HG03342 (cell line): ENCODE results near the gene TRAK1.
A peak's percentile ranks its signal among the peaks of the same experiment; 100 is the strongest.

Source experiments
- ATAC-seq: cut with Tn5 transposase; IDR thresholded peaks from one replicate; pipeline ENCODE4 v1.9.1; 2021; ENCODE audit warnings: mild to moderate bottlenecking, moderate library complexity; ENCODE audit not compliant: unreplicated experiment

TRAK1 gene, protein sequence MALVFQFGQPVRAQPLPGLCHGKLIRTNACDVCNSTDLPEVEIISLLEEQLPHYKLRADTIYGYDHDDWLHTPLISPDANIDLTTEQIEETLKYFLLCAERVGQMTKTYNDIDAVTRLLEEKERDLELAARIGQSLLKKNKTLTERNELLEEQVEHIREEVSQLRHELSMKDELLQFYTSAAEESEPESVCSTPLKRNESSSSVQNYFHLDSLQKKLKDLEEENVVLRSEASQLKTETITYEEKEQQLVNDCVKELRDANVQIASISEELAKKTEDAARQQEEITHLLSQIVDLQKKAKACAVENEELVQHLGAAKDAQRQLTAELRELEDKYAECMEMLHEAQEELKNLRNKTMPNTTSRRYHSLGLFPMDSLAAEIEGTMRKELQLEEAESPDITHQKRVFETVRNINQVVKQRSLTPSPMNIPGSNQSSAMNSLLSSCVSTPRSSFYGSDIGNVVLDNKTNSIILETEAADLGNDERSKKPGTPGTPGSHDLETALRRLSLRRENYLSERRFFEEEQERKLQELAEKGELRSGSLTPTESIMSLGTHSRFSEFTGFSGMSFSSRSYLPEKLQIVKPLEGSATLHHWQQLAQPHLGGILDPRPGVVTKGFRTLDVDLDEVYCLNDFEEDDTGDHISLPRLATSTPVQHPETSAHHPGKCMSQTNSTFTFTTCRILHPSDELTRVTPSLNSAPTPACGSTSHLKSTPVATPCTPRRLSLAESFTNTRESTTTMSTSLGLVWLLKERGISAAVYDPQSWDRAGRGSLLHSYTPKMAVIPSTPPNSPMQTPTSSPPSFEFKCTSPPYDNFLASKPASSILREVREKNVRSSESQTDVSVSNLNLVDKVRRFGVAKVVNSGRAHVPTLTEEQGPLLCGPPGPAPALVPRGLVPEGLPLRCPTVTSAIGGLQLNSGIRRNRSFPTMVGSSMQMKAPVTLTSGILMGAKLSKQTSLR

DNA sequence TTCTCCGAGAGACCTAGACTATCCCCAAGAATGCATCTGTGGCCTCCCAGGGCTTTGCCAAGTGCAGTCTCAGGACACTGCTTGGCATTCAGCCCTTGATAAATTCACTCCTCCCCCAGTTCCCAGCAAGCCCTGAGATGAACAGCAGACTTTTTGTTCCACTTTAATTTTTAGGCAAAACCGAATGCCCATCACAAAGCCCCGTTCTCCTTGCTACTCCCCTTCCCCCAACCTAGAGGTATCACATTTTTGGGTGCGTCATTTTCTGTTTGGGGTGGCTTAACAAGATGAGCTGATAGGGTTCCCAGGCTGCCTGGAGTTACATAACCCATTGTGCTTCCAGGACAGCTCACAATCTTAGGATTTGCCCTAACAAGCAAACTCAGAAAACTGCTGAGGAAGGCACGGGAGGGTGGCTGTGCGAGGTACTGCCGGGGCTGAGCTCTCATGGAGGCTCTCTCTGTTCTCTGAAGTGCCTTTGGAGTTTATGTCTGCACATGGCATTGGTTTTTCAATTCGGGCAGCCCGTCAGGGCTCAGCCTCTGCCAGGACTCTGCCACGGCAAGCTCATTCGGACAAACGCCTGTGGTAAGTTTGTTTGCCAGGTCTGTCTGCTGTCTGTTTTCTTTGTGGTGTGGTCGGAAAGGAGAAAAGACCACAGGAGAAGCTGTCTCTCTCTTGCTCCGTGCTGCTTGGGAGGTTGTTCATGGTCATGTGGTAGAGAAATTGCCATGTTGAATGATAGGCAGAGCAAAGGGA is at the start of gene TRAK1:
Gene TRAK1, plus strand, starts transcription at position 385 of the 759 bp plus-strand sequence. Its CDS starts 113 bp downstream, at position 498.
- ATAC-seq: no peak

DNA sequence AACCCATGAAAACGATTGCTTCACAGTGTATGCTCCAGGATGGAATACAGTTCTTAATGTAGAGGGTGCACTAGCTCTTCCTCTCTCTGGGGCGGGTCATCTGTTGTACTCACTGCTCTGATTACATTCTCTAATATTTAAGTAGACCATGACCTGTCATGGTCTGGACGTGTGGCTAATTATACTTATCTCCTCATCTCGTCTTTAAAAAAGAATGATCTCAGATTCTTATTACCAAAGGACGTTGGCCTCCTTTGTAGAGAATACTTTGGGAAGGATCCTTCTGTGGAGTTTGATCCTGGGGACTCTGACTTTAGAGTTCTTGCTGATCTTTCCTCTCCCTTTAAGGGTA is 48.4 kb upstream of the TRAK1 start:
- no peak for ATAC-seq

DNA sequence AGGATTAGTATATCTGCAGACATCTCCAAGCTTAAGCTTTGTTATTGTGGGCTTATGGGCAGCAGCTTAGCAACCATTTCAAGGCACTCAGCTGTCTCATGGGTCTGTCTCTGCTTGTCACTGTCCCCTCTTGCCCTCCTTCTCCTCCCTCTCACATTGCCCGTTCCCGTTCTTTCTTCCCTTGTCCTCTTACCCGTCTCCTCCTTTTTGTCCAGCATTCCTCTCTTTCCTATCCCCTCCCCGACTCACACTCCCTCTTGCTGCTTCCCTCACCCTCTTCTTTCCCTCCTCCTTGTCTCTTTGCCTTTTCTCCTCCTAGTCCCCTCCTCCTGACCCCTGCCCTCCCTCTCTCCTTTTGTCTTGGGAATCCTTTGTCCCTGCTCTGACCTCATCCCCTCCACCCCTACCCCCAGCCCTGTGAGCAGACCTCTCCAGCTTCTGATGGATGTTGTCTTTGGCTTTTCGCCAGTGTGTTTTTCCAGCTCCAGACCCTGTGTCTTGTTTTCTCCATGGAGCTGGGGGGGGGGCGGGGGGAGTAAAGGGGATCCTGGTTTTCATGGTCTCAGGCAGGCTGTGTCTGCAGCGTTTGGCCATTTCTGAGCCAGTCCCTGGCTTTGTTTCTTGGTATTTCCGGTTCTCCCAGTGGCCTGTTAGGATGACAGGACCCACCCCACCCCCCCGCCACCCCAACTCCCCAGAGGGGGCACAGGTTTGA is 47.9 kb upstream of the TRAK1 start:
- no peak for ATAC-seq

DNA sequence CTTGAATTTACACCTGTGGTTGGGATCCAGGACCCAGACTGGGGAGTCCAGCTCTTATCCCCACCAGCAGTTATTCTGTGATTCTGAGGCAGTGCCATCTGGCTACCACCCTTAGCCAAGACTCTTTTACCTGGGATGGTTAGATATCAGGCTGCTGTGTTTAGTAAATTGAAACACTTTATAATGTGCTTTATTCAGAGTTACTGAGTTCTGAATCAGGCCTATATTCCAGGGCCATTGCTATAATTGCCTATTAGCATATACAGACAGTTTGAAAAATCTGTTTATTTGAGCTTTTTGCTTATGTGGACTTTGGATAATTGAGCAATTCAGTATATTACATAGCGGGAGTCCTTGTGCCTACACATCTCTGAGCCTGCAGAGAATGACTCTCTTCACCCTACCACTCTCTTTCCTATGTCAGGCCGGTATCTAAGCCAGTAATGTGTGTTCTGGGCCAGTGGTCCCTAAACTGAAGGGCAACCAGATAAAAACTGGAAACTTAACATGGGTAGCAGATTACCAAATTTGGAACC is 45.4 kb upstream of the TRAK1 start:
- ATAC-seq: no peak

DNA sequence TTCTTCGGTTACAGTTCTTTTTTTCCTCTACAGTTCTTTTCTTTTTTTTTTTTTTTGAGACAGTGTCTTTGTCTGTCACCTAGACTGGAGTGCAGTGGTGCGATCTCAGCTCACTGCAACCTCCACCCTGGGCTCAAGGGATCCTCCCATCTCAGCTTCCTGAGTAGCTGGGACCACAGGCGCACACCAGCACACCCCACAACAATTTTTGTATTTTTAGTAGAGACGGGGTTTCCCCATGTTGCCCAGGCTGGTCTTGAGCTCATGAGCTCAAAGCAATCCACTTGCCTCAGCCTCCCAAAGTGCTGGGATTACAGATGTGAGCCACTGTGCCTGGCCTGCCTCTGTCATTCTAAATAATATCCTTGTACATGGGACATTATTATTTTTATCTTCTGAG is 42.6 kb upstream of the TRAK1 start:
- ATAC-seq: peak; percentile 41

DNA sequence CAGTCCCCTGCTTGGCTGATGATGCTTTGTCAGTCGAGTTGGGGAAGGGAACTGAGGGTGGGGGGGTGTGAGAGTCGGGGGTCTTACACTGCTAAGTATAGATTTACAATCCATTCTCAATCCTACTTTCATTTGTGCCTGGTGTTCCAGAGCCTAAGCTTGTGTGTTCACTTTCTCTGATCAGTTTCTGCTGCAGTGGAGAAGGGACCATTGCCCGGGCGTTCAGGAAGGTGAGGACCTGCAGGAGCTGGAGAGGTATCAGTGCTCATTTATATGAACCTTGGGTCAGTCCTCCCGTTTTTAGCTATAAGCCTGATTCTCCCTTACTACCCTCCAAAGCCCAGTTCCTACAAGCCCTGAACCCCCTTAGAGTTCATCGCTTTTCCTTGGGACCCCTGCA is 41.0 kb upstream of the TRAK1 start:
- ATAC-seq: no peak

DNA sequence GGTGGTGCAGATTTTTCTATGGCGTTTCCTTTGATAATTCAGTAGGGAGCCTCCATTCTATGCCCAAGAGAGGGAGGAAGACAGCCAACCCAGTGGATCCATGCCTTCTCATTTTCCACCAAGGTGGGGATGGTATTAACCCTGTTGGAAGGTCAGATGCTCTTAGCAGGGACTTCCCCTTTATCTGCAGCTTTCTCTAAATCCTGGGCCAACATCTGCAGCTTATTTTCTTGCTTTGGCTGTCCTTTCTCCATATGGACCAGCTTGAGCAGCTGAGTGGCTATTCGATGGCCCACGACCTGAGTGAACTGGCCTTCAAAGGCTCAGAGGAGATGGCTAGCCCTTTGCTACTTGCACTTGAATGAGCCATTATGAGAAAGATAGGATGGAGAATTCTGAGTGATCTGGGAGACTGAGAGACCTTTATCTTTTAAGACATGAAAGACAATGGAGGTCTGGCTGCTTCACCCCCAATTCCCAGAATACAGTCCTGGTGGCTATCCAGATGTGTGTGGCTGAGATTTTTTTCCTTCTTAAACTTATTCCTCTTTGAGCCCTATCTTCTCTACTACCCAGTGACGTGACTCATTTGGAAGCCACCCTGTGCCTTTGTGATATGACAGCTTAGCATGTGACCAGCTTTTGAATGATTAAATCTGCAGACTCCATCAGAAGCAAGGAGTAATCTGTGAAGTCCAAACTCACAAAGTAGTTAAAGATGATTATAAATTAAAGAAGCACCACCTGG is 39.6 kb upstream of the TRAK1 start:
- no peak for ATAC-seq

DNA sequence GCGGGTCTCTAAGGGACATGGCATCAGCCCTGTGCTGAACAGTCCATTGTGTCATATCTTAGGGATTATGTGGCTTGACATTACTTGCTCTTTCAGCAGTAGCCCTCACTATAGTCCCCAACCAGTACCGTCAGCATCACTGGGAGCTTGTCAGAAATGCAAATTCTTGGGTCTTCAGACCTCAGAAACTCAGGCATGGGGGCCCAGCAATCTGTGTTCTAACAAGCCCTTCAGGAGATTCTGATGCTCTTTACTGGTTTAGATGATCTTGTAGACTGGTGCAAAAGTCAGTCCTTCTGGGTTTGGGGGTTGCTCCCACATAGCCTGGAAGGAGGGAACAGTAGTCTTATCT is 39.0 kb upstream of the TRAK1 start:
- no peak for ATAC-seq

DNA sequence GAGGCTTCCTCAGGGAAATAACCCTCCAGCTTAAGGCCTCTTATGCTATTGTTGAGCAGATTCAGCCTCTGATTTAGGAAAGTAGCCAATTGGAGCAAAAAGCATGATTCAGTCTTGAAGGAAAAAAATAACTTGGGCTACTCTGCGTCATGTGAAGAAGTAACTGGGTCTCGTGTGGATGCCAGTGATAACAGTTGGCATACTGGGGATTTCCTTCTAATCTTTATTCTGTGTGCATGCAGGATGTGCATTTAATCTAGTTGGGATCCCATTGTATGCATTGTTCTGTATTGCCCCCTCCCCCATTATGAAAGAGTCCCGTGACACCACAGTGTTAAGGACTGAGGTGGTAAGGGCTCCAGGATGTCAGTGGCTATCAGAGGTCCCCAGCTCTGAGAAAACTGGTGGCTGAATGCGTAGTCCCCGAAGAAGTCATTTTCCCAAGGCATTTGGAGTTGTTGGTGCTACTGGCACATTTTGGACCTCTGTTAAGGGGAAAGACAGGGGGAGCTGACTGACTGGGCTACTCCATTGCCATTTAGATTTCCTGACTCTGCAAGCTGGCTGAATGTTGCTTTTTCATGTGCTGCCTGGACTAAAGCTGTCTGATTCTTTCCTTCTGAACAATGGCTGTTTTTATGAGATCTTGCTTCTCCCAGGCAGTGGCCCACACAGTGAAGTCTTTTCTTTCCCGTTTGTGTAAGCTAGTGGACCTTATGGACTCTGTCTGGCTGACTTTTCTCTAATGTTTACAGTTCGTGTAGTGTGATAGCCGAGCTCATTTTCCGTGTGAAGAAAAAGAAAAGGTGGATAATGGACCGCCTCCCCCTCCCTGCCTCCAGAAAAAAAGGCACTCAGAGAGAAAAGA is 38.4 kb upstream of the TRAK1 start:
- no peak for ATAC-seq

DNA sequence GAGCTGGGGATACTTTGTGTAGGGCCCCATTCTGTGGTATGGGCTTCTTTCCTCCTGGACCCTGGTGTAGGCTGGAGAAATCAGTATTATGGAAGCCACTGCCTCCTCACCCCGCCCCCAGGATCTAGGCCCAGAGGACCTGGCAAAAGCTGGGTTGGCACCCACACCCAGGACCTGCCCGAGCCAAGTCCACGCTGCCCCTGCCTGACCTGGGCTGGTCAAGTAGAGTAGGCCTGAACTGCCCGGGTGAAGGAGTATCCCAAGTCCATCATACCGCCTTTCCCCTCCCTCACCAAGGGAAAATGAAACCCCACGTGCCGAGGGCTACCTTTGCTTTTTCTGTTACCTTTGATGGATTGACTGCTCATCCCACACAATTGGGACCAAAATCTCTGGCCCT is 37.7 kb upstream of the TRAK1 start:
- ATAC-seq: no peak

DNA sequence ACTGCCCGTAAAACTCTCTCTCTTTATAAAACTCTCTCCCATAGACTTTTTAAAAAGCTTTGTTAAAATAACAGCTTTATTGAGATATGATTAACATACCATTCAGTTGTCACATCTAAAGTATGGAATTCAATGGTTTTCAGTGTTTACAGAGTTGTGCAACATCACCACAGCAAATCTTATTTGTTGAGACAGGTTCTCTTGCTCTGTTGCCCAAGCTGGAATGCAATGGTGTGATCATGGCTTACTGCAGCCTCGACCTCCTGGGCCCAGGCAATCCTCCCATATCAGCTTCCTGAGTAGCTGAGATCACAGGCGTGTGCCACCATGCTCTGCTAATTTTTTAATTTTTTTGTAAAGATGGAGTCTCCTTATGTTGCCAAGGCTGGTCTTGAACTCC is 35.9 kb upstream of the TRAK1 start:
- ATAC-seq: no peak

DNA sequence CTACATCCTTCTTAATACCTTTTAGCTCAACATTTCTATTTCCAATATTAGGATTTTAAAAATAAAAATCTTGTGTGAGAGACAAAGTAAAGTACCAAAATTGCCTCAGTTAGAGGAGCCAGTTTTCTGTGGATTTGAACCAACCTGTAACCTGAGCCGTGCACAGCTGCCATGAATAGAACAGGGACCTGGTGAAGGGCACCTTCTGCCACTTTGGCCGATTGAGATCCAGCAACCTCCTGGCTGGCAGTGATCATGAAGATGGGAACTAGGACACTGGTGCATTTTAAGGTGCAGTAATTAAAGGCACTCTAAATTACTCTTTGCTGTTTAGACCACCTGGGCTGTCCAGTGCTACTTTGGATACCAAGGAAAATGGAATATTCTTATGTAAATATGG is 34.3 kb upstream of the TRAK1 start:
- no peak for ATAC-seq

DNA sequence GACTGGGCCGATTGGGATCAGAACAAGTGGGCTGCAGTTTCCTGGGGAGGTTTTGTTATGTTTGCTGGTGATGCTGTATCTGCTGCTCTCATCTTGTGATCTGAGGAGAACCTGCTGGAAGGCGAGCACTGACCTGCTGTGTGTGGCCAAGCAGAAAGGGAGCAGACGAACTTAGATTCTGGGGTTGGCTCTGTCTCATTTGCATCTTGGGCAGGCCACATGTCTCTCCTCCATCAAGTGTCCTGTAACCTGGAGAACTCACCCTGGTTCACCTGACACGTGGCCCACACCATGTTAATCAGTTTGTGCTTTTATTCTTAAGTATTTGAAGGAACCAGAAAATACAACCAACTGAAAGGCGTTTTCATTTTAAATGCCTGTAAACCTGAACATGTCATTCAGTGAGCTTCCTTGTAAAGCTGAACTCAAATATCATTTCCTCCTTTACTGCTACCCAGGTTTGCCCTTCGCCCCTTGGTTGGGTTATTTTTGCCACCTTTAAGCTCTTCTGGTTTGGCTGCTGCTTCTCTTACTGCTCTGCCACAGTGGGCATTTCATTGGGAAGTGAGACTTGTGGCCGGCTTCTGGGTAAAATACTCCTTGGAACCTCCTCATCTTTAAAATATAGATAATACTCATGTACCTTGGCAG is 33.5 kb upstream of the TRAK1 start:
- ATAC-seq: peak; percentile 75

DNA sequence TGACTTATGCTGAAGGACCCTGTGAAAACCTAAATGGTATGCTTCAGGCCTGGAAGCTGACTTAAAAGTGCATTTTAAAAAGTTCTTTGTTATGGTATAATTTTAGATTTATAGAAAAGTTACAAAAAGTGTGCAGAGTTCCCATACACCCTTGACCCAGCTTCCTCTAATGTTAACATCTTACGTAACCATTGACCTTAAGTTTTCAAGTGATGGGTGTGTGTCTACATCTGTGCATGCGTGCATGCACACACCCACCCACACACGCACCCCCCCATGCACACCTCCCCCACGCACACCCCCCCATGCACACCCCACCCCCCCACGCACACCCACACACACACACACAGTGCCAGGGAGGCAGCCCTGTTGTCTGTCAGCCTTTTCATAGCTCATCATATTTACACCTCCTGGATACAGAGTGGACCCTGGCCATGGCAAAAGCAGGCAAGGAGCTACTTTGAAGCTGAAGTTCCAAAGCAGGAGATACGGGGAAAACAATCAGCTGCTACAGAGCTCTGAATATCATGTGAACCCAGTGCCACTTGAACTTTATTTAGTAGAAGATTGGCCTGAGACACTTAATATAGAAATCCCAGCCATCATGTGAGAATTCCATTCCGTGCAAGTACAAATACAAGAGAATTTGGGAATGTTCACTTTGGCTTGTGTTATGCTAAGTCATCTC is 30.0 kb upstream of the TRAK1 start:
- no peak for ATAC-seq

DNA sequence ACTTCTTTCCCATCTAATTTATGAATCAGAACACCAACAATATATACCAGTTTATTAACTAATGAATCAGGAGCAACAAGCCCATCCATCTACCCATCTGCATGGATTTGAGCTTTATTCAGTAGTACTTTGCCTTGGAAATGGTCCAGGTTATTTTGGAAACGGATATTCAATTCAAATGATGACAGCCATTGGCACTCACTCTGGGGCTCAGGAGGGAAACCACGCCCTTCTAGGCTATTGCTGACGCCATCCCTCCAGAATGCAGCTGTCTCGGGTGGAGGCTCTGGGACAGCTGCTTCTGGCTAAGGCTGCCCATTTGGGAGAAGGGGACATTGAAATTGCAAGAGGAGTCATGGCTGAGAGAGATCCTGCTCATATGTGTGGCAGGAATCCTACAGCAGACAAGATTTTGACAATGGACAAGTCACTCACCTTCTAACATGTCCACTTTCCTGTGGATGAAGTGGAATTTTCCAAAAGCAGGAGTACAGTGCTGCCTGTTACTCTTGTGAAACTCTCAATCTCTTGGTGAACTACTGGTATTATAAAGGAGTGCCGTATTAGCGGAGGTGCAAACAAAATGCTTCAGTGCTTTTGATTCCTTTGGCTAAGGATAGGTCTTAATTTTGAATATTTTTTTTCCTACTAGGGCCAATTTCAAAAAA is 29.3 kb upstream of the TRAK1 start:
- ATAC-seq: no peak

DNA sequence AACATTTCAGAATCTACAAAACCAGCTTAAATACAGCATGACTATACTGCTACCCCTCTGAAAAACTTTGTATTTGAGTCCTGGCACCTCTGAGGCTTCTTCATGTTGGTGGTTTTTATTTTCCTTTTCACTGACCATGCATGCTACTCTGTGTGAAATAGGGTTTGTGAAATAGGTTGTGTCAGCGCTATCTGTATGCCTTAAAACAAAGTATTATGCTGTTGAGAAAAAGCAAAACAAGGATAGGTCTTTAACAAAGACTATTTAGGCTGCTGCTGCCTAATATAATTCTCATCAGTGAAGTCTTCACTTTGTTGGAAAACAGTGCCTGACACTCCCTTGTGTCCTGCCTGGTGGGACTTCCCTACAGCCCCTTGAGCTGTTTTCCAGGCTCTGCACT is 28.7 kb upstream of the TRAK1 start:
- ATAC-seq: no peak

DNA sequence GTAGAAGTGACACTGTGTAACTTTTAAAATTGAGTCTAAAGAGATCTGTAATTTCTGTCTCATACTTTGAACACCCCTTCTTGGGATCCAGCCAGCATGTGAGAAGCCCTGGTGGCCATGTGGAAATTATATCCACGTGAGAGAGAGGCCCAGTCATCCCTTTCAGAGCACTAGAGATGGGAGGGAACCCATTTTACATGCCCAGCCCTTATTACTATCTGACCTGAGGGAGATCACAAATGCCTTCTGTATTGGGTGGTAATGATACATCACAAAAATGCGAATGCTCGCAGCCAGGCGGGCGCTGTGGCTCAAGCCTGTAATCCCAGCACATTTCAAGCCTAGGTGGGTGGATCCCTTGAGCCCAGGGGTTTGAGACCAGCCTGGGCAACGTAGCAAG is 27.3 kb upstream of the TRAK1 start:
- ATAC-seq: no peak
